K562 (cell line): ENCODE data around the gene ZNF202. TPM values are rescaled to one million over a fixed set of nuclear protein-coding genes. Genes with fewer than 3 reads are reported as not detected.

ENCODE experiments used
- ATAC-seq: fragments of 200-7000 bp; cut with Tn5 transposase; 3 replicates; pipeline ENCODE4 v1.9.1; 2020; ENCODE audit warnings: moderate library complexity
- BruUV-seq: library from RNA; stranded (reverse); fragments of 400-500 nt; replicated peaks from 2 replicates; lab custom pipeline; 2021; lab: Mats Ljungman, UMichigan
- CTCF ChIA-PET: fragments of 300-600 bp; formaldehyde crosslinking; extraction: SDS; loops from one replicate; lab custom pipeline; 2021; ENCODE audit warnings: low intra/inter-chr PET ratio; lab: Yijun Ruan, JAX
- POLR2A ChIA-PET: fragments of 300-600, 350-650 bp; sonication (Branson Sonifier 250); formaldehyde crosslinking; extraction: SDS; loops from one replicate; lab custom pipeline; 2021; ENCODE audit warnings: antibody characterized with exemption, inconsistent platforms; lab: Yijun Ruan, JAX
- DNase-seq, 4 experiments: peaks; one replicate each; pipeline versions ENCODE4 v3.0.0 to v3.0.0-alpha.2; 2011 to 2018; ENCODE audit warnings: low spot score in 3 of 4, mixed read lengths in 3 of 4; ENCODE audit errors: extremely low read depth in 1 of 4
- FAIRE-seq: peaks from 2 replicates; lab custom pipeline; 2011; peaks lifted over from hg19 to GRCh38; lab: Jason Lieb, UNC
- H2AFZ ChIP-seq: 2 replicates; pipeline ENCODE4 v1.6.0; 2011; ENCODE audit warnings: low read depth, low read length, control low read depth, inconsistent platforms
- H3K27ac ChIP-seq: fragments of 200-600 bp; 3 replicates; pipeline ENCODE4 v1.8.0; 2011; ENCODE audit warnings: low read depth, mild to moderate bottlenecking, control low read depth, inconsistent platforms, low read length, moderate library complexity, mixed read lengths; ENCODE audit errors: extremely low read depth
- H3K27me3 ChIP-seq, 2 experiments: fragments of 300-600 bp in 1 of 2; 2 replicates in 1 of 2; 3 replicates in 1 of 2; pipeline versions ENCODE4 v1.6.0 to v1.8.0; 2011; ENCODE audit warnings: inconsistent platforms in 2 of 2, low read length in 2 of 2, mild to moderate bottlenecking in 1 of 2, mixed read lengths in 1 of 2, moderate library complexity in 1 of 2; ENCODE audit not compliant: control insufficient read depth in 2 of 2, insufficient read depth in 2 of 2
- H3K36me3 ChIP-seq: fragments of 300-600 bp; 3 replicates; pipeline ENCODE4 v1.8.0; 2011; ENCODE audit warnings: mild to moderate bottlenecking, low read length, inconsistent platforms; ENCODE audit not compliant: control insufficient read depth, insufficient read depth
- H3K4me1 ChIP-seq, 2 experiments: fragments of 200-600 bp in 1 of 2; replicated peaks in 1 of 2; 2 replicates in 1 of 2; 3 replicates in 1 of 2; pipeline versions ENCODE4 v1.5.1 to v1.8.0; 2011; ENCODE audit warnings: inconsistent platforms in 2 of 2, low read length in 2 of 2, mild to moderate bottlenecking in 1 of 2, mixed read lengths in 1 of 2, moderate library complexity in 1 of 2; ENCODE audit not compliant: control insufficient read depth in 2 of 2, insufficient read depth in 2 of 2
- H3K4me2 ChIP-seq: 2 replicates; pipeline ENCODE4 v1.6.1; 2011; ENCODE audit warnings: low read length, control low read depth, inconsistent platforms, mixed read lengths; ENCODE audit not compliant: insufficient read depth
- H3K4me3 ChIP-seq: fragments of 200-600 bp; sonication (generic), shearing (Covaris generic); 2 replicates; pipeline ENCODE4 v1.5.1; 2016; ENCODE audit warnings: control low read depth, inconsistent platforms
- H3K79me2 ChIP-seq: fragments of 200-600 bp; 3 replicates; pipeline ENCODE4 v1.8.0; 2011; ENCODE audit warnings: low read length, inconsistent platforms; ENCODE audit not compliant: control insufficient read depth, insufficient read depth
- H3K9ac ChIP-seq, 2 experiments: 2 replicates each; pipeline versions ENCODE4 v1.6.0 to v1.6.1; 2011; ENCODE audit warnings: low read depth in 2 of 2, low read length in 2 of 2, control low read depth in 1 of 2, inconsistent platforms in 1 of 2, mild to moderate bottlenecking in 1 of 2, mixed read lengths in 1 of 2; ENCODE audit not compliant: insufficient read depth in 1 of 2
- H3K9me1 ChIP-seq: one replicate; pipeline ENCODE4 v1.6.0; 2011; ENCODE audit warnings: inconsistent platforms, mild to moderate bottlenecking, low read length, moderate library complexity; ENCODE audit not compliant: control insufficient read depth, insufficient read depth
- H3K9me3 ChIP-seq: replicated peaks from 2 replicates; pipeline ENCODE4 v1.5.1; 2011; ENCODE audit warnings: low read depth, low read length, inconsistent platforms; ENCODE audit not compliant: control insufficient read depth, insufficient read depth
- H4K20me1 ChIP-seq: replicated peaks from 2 replicates; pipeline ENCODE4 v1.6.1; 2011; ENCODE audit warnings: low read length, inconsistent platforms, mixed read lengths; ENCODE audit not compliant: control insufficient read depth, insufficient read depth
- KDM1A ChIP-seq, 2 experiments: fragments of 450-650 bp; IDR thresholded peaks; 2 replicates each; pipeline ENCODE4 v1.6.1; 2016; ENCODE audit warnings: mild to moderate bottlenecking in 2 of 2
- MXI1 ChIP-seq: IDR thresholded peaks from 2 replicates; pipeline ENCODE4 v1.6.1; 2011; ENCODE audit warnings: low read depth, mild to moderate bottlenecking, improper control_type of control experiment, low read length
- NEUROD1 ChIP-seq: fragments of 150-350 bp; IDR thresholded peaks from 2 replicates; pipeline ENCODE4 v1.6.1; 2014; ENCODE audit warnings: borderline replicate concordance, low read length, low read depth; ENCODE audit not compliant: partially characterized antibody
- RCOR1 ChIP-seq, 2 experiments: IDR thresholded peaks; 2 replicates each; pipeline ENCODE4 v1.6.1; 2012; ENCODE audit warnings: low read depth in 2 of 2, low read length in 2 of 2, borderline replicate concordance in 1 of 2, improper control_type of control experiment in 1 of 2
- SETDB1 ChIP-seq: IDR thresholded peaks from one replicate; pipeline ENCODE4 v1.6.1; 2012; ENCODE audit warnings: low read length, control low read depth, inconsistent platforms
- XRCC4 ChIP-seq: IDR thresholded peaks from one replicate; pipeline ENCODE4 v1.6.1; 2011; ENCODE audit not compliant: insufficient read depth, insufficient read length; ENCODE audit errors: extremely low read depth
- ZNF263 ChIP-seq: sonication (generic); formaldehyde crosslinking; IDR thresholded peaks from 2 replicates; pipeline ENCODE4 v1.8.0; 2022; ENCODE audit warnings: mild to moderate bottlenecking, missing genetic modification reagents, borderline replicate concordance
- ZNF311 ChIP-seq: fragments of 250-450 bp; sonication (Bioruptor Pico); IDR thresholded peaks from 2 replicates; pipeline ENCODE4 v1.4.0; 2020; ENCODE audit warnings: mild to moderate bottlenecking, moderate library complexity
- ZNF431 ChIP-seq: sonication (generic); formaldehyde crosslinking; IDR thresholded peaks from 2 replicates; pipeline ENCODE4 v1.8.0; 2022; ENCODE audit warnings: mild to moderate bottlenecking, missing genetic modification reagents
- ZNF707 ChIP-seq: fragments of 250-450 bp; sonication (Bioruptor Pico); conservative IDR thresholded peaks from 2 replicates; pipeline ENCODE4 v1.8.0; 2022; ENCODE audit warnings: inconsistent platforms, mild to moderate bottlenecking, moderate library complexity
- ZNF764 ChIP-seq: fragments of 250-450 bp; sonication (Bioruptor Pico); IDR thresholded peaks from 2 replicates; pipeline ENCODE4 v1.4.0; 2020; ENCODE audit warnings: low read depth, mild to moderate bottlenecking, moderate library complexity
- WGBS: fragments of 100-300 bp; shearing (Covaris generic); methylation state at CpG from one replicate; pipeline ENCODE4 v1.1.6; 2016; ENCODE audit warnings: low coverage, mixed read lengths; ENCODE audit not compliant: insufficient coverage; ENCODE audit errors: missing lambda C conversion rate; 5-methylcytosine and 5-hydroxymethylcytosine counted together
- in situ Hi-C: fragments of 300-500 bp; cut with MboI; formaldehyde crosslinking; loops from 4 replicates; pipeline ENCODE4 v1.15.0; 2018; ENCODE audit warnings: inconsistent platforms, mixed read lengths
- intact Hi-C: fragments of 100-400 bp; cut with micrococcal nuclease; formaldehyde crosslinking; loops from 2 replicates; pipeline ENCODE4 v1.14.2; 2022
- polyA plus RNA-seq, 8 experiments: library from polyadenylated mRNA; depleted of rRNA in 4 of 8; stranded (reverse) in 5 of 8; unstranded in 3 of 8; fragments of >200 nt; fragmentation: Nextera tagmentation in 2 of 8; fragmentation: Illumina TruSeq in 1 of 8; extraction: Ambion mirVana in 2 of 8; extraction: Trizol in 1 of 8; gene quantifications; 2 replicates each; pipeline versions ENCODE4 v1.2.1 to v1.2.3, GENCODE V29; 2011 to 2014; ENCODE audit warnings: inconsistent platforms in 1 of 8, missing spikeins in 1 of 8
- total RNA-seq, 7 experiments: library from RNA; depleted of rRNA in 6 of 7; stranded (reverse); fragments of >200 nt in 6 of 7; fragmentation: Illumina TruSeq in 2 of 7; extraction: Trizol in 2 of 7; gene quantifications; 2 replicates each; pipeline versions ENCODE4 v1.2.1 to v1.2.3, GENCODE V29; 2011 to 2021; ENCODE audit warnings: low replicate concordance in 1 of 7
- TF ChIP-seq, protein P1 (sequence below): IDR thresholded peaks from 2 replicates; pipeline ENCODE4 v1.6.1; 2011; ENCODE audit not compliant: insufficient read length; ENCODE audit errors: extremely low read depth
- TF ChIP-seq, protein P2 (sequence below): fragments of 450-650 bp; IDR thresholded peaks from 2 replicates; pipeline ENCODE4 v1.6.1; 2016; ENCODE audit warnings: borderline replicate concordance

Gene ZNF202
- total and polyA plus RNA-seq, 9 of the 15 experiments (the other 6 are each of a cell fraction or from before 2014, with no cell fraction given) = 2.3 to 18.7 (median 12.7) TPM

DNA sequence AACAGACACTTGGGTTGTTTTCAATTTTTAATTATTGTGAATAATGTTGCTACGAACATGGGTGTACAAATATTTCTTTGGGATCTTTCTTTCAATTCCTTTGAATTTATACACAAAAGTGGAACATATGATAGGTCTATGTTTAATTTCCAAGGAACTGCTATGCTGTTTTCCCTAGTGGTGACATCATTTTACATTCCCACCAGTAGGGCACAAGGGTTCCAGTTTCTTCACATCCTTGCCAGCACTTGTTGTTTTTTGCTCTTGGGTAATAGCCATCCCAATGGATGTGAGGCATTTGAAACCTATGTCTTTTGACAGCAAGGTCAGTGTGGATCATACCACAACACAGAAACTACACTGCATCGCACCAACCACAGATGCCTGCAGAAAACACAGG is 45.3 kb downstream of the ZNF202 start:
- ChIA-PET POLR2A (no interaction called here), CTCF (no interaction called here)
- ATAC-seq = no peak
- no TSS peak for BruUV-seq
- 0% methylated on average over 2 of the region's 2 CpGs for whole genome bisulfite sequencing
- no peak overlapping the region for H3K27ac ChIP-seq
- intact Hi-C loops (no loop called here), in situ Hi-C loops (no loop called here)
- no peaks in the 10 kb centered on the region for H3K9me1 ChIP-seq
- no peaks in the 10 kb centered on the region for H4K20me1 ChIP-seq
- DNase-seq = no peak
- no peak overlapping the region for H2AFZ ChIP-seq
- no peak overlapping the region for H3K4me3 ChIP-seq
- H3K9ac ChIP-seq = no peak overlapping the region
- FAIRE-seq = no peak
- no peaks in the 10 kb centered on the region for H3K4me1 ChIP-seq
- no peaks in the 10 kb centered on the region for H3K79me2 ChIP-seq
- no peak overlapping the region for H3K4me2 ChIP-seq
- no peaks in the 10 kb centered on the region for H3K36me3 ChIP-seq
- H3K27me3 ChIP-seq = peaks cover 0 to 7% of the 10 kb centered on the region in 2 experiments; a peak in 2 of 5 replicates
- no peaks in the 10 kb centered on the region for H3K9me3 ChIP-seq
- TF ChIP-seq MXI1 = no peak
- TF ChIP-seq, protein P1, sequence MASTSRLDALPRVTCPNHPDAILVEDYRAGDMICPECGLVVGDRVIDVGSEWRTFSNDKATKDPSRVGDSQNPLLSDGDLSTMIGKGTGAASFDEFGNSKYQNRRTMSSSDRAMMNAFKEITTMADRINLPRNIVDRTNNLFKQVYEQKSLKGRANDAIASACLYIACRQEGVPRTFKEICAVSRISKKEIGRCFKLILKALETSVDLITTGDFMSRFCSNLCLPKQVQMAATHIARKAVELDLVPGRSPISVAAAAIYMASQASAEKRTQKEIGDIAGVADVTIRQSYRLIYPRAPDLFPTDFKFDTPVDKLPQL = no peak
- no peak for TF ChIP-seq ZNF431 (CRISPR knock-in tag)
- no peak for TF ChIP-seq ZNF707
- TF ChIP-seq SETDB1 = no peak
- TF ChIP-seq ZNF764 (CRISPR knock-in tag) = no peak
- no peak for TF ChIP-seq ZNF311 (CRISPR knock-in tag)
- no peak for TF ChIP-seq ZNF263 (CRISPR knock-in tag)
- TF ChIP-seq, protein P2, sequence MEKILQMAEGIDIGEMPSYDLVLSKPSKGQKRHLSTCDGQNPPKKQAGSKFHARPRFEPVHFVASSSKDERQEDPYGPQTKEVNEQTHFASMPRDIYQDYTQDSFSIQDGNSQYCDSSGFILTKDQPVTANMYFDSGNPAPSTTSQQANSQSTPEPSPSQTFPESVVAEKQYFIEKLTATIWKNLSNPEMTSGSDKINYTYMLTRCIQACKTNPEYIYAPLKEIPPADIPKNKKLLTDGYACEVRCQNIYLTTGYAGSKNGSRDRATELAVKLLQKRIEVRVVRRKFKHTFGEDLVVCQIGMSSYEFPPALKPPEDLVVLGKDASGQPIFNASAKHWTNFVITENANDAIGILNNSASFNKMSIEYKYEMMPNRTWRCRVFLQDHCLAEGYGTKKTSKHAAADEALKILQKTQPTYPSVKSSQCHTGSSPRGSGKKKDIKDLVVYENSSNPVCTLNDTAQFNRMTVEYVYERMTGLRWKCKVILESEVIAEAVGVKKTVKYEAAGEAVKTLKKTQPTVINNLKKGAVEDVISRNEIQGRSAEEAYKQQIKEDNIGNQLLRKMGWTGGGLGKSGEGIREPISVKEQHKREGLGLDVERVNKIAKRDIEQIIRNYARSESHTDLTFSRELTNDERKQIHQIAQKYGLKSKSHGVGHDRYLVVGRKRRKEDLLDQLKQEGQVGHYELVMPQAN = no peak
- TF ChIP-seq KDM1A (IDR thresholded peaks at IDR 0.05) = no peak
- no peak for TF ChIP-seq NEUROD1
- TF ChIP-seq XRCC4 = no peak
- no peak for TF ChIP-seq RCOR1 (IDR thresholded peaks at IDR 0.05; ENCODE audit: borderline replicate concordance in 1 of 2, low read depth in 2 of 2, low read length in 2 of 2)
